IPS-18c (cell line): ENCODE measurements around the gene RCAN1.

ENCODE experiments used
- H3K4me3 ChIP-seq: 2 replicates; pipeline ENCODE4 v1.7.0; 2013; ENCODE audit warnings: low read depth, mild to moderate bottlenecking, low read length, moderate library complexity; ENCODE audit not compliant: insufficient read depth
- H3K9me3 ChIP-seq: one replicate; pipeline ENCODE4 v1.6.1; 2013; ENCODE audit warnings: mild to moderate bottlenecking, low read length, moderate library complexity; ENCODE audit not compliant: control insufficient read depth, insufficient read depth

Gene RCAN1

GRCh38 chr21:34614628-34615486 lies at the start of gene RCAN1:
Gene RCAN1, minus strand, starts transcription at chr21:34615113. Its CDS starts 102 bp downstream, at chr21:34615011.
- Histone ChIP-seq H3K9me3 (no peaks in the 10 kb centered on the region), H3K4me3 (peak within 1 kb of the TSS; percentile 56)

- no peaks in the 10 kb centered on the region for H3K9me3 ChIP-seq
- H3K4me3 ChIP-seq: no peak overlapping the region
These were observed 46.9 kb upstream of the RCAN1 start for GRCh38 chr21:34661848-34662247.

- H3K4me3 ChIP-seq: no peak overlapping the region
These were observed 38.6 kb upstream of the RCAN1 start for GRCh38 chr21:34653522-34653921.

GRCh38 chr21:34651642-34652041 lies 36.7 kb upstream of the RCAN1 start:
- no peaks in the 10 kb centered on the region for H3K9me3 ChIP-seq
- H3K4me3 ChIP-seq: no peak overlapping the region

More at GRCh38 chr21:34653522-34653921, 38.6 kb upstream of the RCAN1 start:
- no peaks in the 10 kb centered on the region for H3K9me3 ChIP-seq

- Histone ChIP-seq H3K9me3 (no peaks in the 10 kb centered on the region), H3K4me3 (no peak overlapping the region)
These were observed 36.0 kb upstream of the RCAN1 start for GRCh38 chr21:34650861-34651431.

GRCh38 chr21:34649400-34649799 lies 34.5 kb upstream of the RCAN1 start:
- H3K4me3 ChIP-seq: no peak overlapping the region
- H3K9me3 ChIP-seq: no peaks in the 10 kb centered on the region

- H3K9me3 ChIP-seq: no peaks in the 10 kb centered on the region
- no peak overlapping the region for H3K4me3 ChIP-seq
These were observed 33.9 kb upstream of the RCAN1 start for GRCh38 chr21:34648739-34649297.

GRCh38 chr21:34647555-34647954 lies 32.6 kb upstream of the RCAN1 start:
- Histone ChIP-seq H3K4me3 (no peak overlapping the region), H3K9me3 (no peaks in the 10 kb centered on the region)

GRCh38 chr21:34644825-34645224 lies 29.9 kb upstream of the RCAN1 start:
- Histone ChIP-seq H3K9me3 (no peaks in the 10 kb centered on the region), H3K4me3 (no peak overlapping the region)

- Histone ChIP-seq H3K9me3 (peaks cover 2% of the 10 kb centered on the region), H3K4me3 (no peak overlapping the region)
These were observed 27.5 kb upstream of the RCAN1 start for GRCh38 chr21:34642211-34643075.

GRCh38 chr21:34640858-34641257 lies 25.9 kb upstream of the RCAN1 start:
- no peak overlapping the region for H3K4me3 ChIP-seq
- H3K9me3 ChIP-seq: peaks cover 2% of the 10 kb centered on the region

- H3K9me3 ChIP-seq: peaks cover 2% of the 10 kb centered on the region
- H3K4me3 ChIP-seq: no peak overlapping the region
These were observed 25.2 kb upstream of the RCAN1 start for GRCh38 chr21:34639882-34640788.

- no peak overlapping the region for H3K4me3 ChIP-seq
- peaks cover 2% of the 10 kb centered on the region for H3K9me3 ChIP-seq
These were observed 24.3 kb upstream of the RCAN1 start for GRCh38 chr21:34639250-34639649.

GRCh38 chr21:34636961-34637360 lies 22.0 kb upstream of the RCAN1 start:
- H3K9me3 ChIP-seq: peaks cover 2% of the 10 kb centered on the region
- no peak overlapping the region for H3K4me3 ChIP-seq

- Histone ChIP-seq H3K4me3 (no peak overlapping the region), H3K9me3 (peaks cover 4% of the 10 kb centered on the region)
These were observed 20.4 kb upstream of the RCAN1 start for GRCh38 chr21:34635307-34635706.

GRCh38 chr21:34632498-34632897 lies 17.6 kb upstream of the RCAN1 start:
- peaks cover 2% of the 10 kb centered on the region for H3K9me3 ChIP-seq
- no peak overlapping the region for H3K4me3 ChIP-seq
